ENCODE measurements around the gene CAMK1D. TPM values are rescaled to one million over a fixed set of nuclear protein-coding genes. Genes with fewer than 3 reads are reported as not detected.
A peak's percentile ranks its signal among the peaks of the same experiment; 100 is the strongest.

Gene CAMK1D
- total and polyA plus RNA-seq, 10 of the 15 experiments (the other 5 are each of a cell fraction or from before 2014, with no cell fraction given): 2.1 to 35.5 (median 14.7) TPM

GRCh38 chr10:12448729-12449391 is 99.5 kb downstream of the CAMK1D start (continued):
- peak; percentile 82 for TF ChIP-seq SKIL (IDR thresholded peaks at IDR 0.05; ENCODE audit: low read depth, poor library complexity, severe bottlenecking)
- peak; percentile 69; the same call in 1 of the 2 replicates for TF ChIP-seq ZNF687 (IDR thresholded peaks at IDR 0.05)
- peak; percentile 77 to 85 for TF ChIP-seq BHLHE40 (IDR thresholded peaks at IDR 0.05; ENCODE audit: borderline replicate concordance in 1 of 2, low read depth in 2 of 2, low read length in 1 of 2)
- no peak for TF ChIP-seq HDAC2 (IDR thresholded peaks at IDR 0.05)
- TF ChIP-seq CREM (IDR thresholded peaks at IDR 0.05; ENCODE audit: low read depth): peak; percentile 86
- TF ChIP-seq SMARCA5 (IDR thresholded peaks at IDR 0.05): peak; percentile 77; the same call in 1 of the 2 replicates
- no peak for TF ChIP-seq HCFC1 (IDR thresholded peaks at IDR 0.05; ENCODE audit: low read length)
- peak; percentile 98 for TF ChIP-seq RUNX3 (IDR thresholded peaks at IDR 0.05; ENCODE audit: low read length)
- TF ChIP-seq JUNB (IDR thresholded peaks at IDR 0.05): peak; percentile 80
- no peak for TF ChIP-seq SIX5 (IDR thresholded peaks at IDR 0.05; ENCODE audit: low read depth, low read length, severe bottlenecking)
- peak; percentile 93 for TF ChIP-seq CREB1 (IDR thresholded peaks at IDR 0.05; ENCODE audit: low read depth)
- TF ChIP-seq MEF2B (IDR thresholded peaks at IDR 0.05; ENCODE audit: partially characterized antibody, poor library complexity, severe bottlenecking): peak; percentile 48
- TF ChIP-seq POLR2AphosphoS5 (IDR thresholded peaks at IDR 0.05; ENCODE audit: low read length): peak; percentile 64; the same call in 1 of the 2 replicates
- peak; percentile 13; the same call in 1 of the 2 replicates for TF ChIP-seq TBL1XR1 (IDR thresholded peaks at IDR 0.05; ENCODE audit: low read depth, low read length)
- TF ChIP-seq MTA3 (IDR thresholded peaks at IDR 0.05; ENCODE audit: borderline replicate concordance, low read length): 0 out of 2 replicates have a peak, but pooled peaks have one; percentile 53
- TF ChIP-seq ATF7 (IDR thresholded peaks at IDR 0.05; ENCODE audit: low read depth): peak; percentile 98
- TF ChIP-seq IKZF1 (conservative IDR thresholded peaks at IDR 0.05): peak; percentile 72
- 0 out of 2 replicates have a peak, but pooled peaks have one; percentile 33 for TF ChIP-seq YY1 (IDR thresholded peaks at IDR 0.05; ENCODE audit: low read depth, low read length)
- TF ChIP-seq FOXM1 (IDR thresholded peaks at IDR 0.05; ENCODE audit: low read depth, low read length): peak; percentile 60; the same call in 1 of the 2 replicates
- no peak for TF ChIP-seq RCOR1 (conservative IDR thresholded peaks at IDR 0.05; ENCODE audit: low read depth, low read length)
- peak; percentile 63; the same call in 1 of the 2 replicates for TF ChIP-seq JUND (IDR thresholded peaks at IDR 0.05; ENCODE audit: low read depth, low read length)
- peak; percentile 49; the same call in 1 of the 2 replicates for TF ChIP-seq RELB (IDR thresholded peaks at IDR 0.05; ENCODE audit: low read depth)

Measured in GM12878 (cell line).